HL-60 (cell line): ENCODE measurements around the gene DNAJC15.

Experiments used
- DNase-seq, 2 experiments: peaks; one replicate each; pipeline ENCODE4 v3.0.0-alpha.2; 2010 to 2020; ENCODE audit warnings: low read depth in 1 of 2, low spot score in 1 of 2
- H3K27ac ChIP-seq: fragments of 250-450 bp; sonication (Bioruptor Pico); replicated peaks from 2 replicates; pipeline ENCODE4 v1.5.1; 2020; ENCODE audit warnings: mild to moderate bottlenecking, moderate library complexity
- H3K27me3 ChIP-seq: fragments of 250-450 bp; sonication (Bioruptor Pico); 2 replicates; pipeline ENCODE4 v1.5.1; 2021; ENCODE audit warnings: mild to moderate bottlenecking, moderate library complexity; ENCODE audit not compliant: insufficient read depth, poor library complexity, severe bottlenecking
- H3K4me3 ChIP-seq: replicated peaks from 2 replicates; pipeline ENCODE4 v1.5.1; 2011; ENCODE audit warnings: mild to moderate bottlenecking, control low read depth, low read length; ENCODE audit not compliant: insufficient read depth
- GABPA ChIP-seq: IDR thresholded peaks from 2 replicates; pipeline ENCODE4 v1.6.1; 2012; ENCODE audit warnings: low read depth
- POLR2AphosphoS5 ChIP-seq: IDR thresholded peaks from 2 replicates; pipeline ENCODE4 v1.6.1; 2012; ENCODE audit warnings: low read depth
- SPI1 ChIP-seq: IDR thresholded peaks from 2 replicates; pipeline ENCODE4 v1.6.1; 2012; ENCODE audit warnings: low read depth, mild to moderate bottlenecking, borderline replicate concordance
- TF ChIP-seq, protein P1 (sequence below): IDR thresholded peaks from 2 replicates; pipeline ENCODE4 v1.6.1; 2012; ENCODE audit warnings: low read depth; ENCODE audit not compliant: insufficient replicate concordance
- TF ChIP-seq, protein P2 (sequence below): IDR thresholded peaks from one replicate; pipeline ENCODE4 v1.5.1; 2011; ENCODE audit warnings: low read length, control low read depth, inconsistent platforms; ENCODE audit not compliant: insufficient read depth

Gene DNAJC15

DNA sequence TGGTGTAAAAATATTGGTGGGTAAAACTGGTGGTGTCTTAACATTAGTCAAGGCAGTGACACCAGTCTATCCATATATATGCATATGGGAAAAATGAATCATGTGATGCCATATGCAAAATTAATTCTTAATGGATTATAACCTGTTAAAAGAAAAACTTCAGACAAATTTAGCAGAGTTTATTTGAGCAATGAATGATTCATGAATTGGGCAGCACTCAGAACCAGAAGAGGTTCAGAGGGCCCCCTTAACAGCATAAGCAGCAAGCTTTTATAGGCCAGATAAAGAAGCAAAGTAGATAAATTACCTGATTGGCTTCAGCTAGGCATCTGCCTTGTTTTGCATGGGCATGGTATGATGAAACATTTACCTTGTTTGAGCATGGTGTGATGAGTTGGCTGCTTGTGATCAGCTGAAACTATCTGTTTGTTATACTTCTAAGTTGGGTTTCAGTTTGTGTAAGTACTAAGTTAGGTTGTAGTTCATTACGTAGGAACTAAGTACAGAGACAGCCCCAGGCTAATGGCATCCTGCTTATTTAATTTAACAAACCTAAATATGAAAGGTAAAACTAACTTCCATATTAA lies 66.6 kb downstream of the DNAJC15 start:
- no peak for DNase-seq
- Histone ChIP-seq H3K4me3 (no peak overlapping the region), H3K27ac (no peak overlapping the region), H3K27me3 (no peaks in the 10 kb centered on the region)
- TF ChIP-seq, protein P1, sequence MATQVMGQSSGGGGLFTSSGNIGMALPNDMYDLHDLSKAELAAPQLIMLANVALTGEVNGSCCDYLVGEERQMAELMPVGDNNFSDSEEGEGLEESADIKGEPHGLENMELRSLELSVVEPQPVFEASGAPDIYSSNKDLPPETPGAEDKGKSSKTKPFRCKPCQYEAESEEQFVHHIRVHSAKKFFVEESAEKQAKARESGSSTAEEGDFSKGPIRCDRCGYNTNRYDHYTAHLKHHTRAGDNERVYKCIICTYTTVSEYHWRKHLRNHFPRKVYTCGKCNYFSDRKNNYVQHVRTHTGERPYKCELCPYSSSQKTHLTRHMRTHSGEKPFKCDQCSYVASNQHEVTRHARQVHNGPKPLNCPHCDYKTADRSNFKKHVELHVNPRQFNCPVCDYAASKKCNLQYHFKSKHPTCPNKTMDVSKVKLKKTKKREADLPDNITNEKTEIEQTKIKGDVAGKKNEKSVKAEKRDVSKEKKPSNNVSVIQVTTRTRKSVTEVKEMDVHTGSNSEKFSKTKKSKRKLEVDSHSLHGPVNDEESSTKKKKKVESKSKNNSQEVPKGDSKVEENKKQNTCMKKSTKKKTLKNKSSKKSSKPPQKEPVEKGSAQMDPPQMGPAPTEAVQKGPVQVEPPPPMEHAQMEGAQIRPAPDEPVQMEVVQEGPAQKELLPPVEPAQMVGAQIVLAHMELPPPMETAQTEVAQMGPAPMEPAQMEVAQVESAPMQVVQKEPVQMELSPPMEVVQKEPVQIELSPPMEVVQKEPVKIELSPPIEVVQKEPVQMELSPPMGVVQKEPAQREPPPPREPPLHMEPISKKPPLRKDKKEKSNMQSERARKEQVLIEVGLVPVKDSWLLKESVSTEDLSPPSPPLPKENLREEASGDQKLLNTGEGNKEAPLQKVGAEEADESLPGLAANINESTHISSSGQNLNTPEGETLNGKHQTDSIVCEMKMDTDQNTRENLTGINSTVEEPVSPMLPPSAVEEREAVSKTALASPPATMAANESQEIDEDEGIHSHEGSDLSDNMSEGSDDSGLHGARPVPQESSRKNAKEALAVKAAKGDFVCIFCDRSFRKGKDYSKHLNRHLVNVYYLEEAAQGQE, result no peak
- TF ChIP-seq POLR2AphosphoS5 (no peak), GABPA (no peak), SPI1 (no peak)
- TF ChIP-seq, protein P2, sequence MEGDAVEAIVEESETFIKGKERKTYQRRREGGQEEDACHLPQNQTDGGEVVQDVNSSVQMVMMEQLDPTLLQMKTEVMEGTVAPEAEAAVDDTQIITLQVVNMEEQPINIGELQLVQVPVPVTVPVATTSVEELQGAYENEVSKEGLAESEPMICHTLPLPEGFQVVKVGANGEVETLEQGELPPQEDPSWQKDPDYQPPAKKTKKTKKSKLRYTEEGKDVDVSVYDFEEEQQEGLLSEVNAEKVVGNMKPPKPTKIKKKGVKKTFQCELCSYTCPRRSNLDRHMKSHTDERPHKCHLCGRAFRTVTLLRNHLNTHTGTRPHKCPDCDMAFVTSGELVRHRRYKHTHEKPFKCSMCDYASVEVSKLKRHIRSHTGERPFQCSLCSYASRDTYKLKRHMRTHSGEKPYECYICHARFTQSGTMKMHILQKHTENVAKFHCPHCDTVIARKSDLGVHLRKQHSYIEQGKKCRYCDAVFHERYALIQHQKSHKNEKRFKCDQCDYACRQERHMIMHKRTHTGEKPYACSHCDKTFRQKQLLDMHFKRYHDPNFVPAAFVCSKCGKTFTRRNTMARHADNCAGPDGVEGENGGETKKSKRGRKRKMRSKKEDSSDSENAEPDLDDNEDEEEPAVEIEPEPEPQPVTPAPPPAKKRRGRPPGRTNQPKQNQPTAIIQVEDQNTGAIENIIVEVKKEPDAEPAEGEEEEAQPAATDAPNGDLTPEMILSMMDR, result no peak

DNA sequence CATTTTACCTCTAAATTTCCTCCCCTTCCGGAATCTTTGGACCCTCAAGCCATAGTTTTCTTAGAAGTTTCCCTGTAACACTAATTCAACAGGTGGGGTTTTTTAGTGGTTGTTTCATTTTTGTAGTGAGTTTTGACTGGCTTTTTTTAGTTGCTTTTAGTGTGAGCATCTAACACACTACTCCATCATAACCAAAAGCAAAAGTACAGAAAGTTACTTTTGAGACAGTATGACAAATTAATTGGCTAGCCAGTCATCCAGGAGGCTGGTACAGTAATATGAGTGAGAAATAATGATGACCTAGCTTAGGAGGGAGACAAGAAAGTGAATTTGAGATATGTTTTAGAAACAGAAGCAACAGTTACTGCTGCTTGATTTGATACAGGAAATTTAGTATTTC lies 71.5 kb downstream of the DNAJC15 start:
- Histone ChIP-seq H3K27me3 (no peaks in the 10 kb centered on the region), H3K4me3 (no peak overlapping the region), H3K27ac (no peak overlapping the region)
- no peak for DNase-seq
- no peak for TF ChIP-seq SPI1

DNA sequence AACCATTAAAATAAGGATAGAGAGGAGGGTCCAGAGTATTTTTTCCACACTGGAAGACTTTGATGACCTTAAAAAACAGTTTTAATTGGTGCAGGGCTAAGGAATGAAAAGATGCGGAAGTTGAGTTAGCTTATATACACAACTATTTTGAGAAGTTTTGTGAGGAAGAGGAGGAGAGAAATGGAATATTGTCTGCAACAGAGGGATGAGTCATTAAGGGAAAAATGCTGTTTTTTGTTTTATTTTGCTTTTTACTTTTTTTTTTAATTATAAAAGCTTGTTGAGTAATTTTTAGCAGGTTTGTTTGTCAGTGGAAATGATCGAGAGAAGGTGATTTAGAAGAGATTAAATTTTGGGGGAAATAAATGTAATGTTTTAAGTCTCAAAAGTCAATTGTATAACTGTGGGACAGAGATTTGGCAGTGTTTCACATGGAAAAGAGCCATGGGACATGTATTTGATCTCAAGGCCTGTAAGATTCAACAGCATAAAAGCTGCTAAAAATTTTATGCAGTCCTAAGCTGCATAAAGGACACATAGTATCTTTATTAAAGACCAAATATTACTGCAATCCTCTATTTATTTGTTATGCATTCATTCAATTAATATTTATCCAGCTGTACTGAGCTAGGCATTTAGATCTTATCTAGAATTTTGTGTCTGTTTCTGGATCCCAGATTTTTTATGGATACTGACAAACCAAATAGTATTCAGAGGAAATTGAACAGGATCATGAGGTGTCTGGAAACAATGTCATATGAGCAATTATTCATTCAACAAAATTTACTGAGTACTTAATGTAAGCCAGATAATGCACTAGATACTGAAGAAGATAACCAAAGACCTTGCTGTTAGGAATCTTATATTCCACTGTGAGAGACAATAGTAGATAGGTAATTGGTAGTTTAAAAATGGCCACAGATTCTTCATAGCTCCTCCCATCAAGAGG lies 72.7 kb downstream of the DNAJC15 start:
- no peak for DNase-seq

More for the DNA sequence above, 72.7 kb downstream of the DNAJC15 start:
- Histone ChIP-seq H3K4me3 (no peak overlapping the region), H3K27ac (no peak overlapping the region), H3K27me3 (no peaks in the 10 kb centered on the region)
- TF ChIP-seq, protein P1, result no peak
- TF ChIP-seq POLR2AphosphoS5 (no peak), SPI1 (no peak), GABPA (no peak)
- TF ChIP-seq, protein P2, result no peak
